ENCODE measurements around the gene SEL1L3. TPM values are rescaled to one million over a fixed set of nuclear protein-coding genes. Genes with fewer than 3 reads are reported as not detected.

Gene SEL1L3
- total RNA-seq, 1 donor = 83.5 TPM

DNA sequence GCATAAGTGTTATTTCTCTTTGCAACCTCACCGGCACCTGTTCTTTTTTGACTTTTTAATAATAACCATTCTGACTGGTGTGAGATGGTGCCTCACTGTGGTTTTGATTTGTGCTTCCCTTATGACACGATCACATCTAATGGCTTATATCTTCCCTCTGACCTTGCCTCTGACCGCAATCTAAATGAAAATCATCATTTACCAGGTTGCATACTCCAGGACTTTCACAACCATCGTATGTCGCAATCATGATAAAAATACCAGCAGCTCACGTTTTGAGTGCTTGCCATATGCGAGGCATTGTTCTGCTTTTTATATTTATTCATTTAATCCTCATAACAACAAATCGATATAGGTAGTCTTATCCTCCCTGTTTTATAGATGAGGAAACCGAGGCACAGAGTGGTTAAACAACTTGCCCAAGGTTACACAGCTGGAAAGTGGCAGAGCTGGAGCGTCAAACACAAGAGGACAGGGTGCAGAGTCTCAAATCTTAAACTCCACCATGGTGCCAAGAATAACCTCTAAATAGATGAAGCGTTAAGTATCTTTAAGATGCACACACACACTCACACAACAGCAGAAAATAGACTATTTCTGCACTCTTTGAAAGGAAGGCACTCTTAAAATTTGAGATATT is 102.2 kb downstream of the SEL1L3 start:
- DNase-seq (ENCODE audit: low read depth) = peak; percentile 46
- TF ChIP-seq, protein P1, sequence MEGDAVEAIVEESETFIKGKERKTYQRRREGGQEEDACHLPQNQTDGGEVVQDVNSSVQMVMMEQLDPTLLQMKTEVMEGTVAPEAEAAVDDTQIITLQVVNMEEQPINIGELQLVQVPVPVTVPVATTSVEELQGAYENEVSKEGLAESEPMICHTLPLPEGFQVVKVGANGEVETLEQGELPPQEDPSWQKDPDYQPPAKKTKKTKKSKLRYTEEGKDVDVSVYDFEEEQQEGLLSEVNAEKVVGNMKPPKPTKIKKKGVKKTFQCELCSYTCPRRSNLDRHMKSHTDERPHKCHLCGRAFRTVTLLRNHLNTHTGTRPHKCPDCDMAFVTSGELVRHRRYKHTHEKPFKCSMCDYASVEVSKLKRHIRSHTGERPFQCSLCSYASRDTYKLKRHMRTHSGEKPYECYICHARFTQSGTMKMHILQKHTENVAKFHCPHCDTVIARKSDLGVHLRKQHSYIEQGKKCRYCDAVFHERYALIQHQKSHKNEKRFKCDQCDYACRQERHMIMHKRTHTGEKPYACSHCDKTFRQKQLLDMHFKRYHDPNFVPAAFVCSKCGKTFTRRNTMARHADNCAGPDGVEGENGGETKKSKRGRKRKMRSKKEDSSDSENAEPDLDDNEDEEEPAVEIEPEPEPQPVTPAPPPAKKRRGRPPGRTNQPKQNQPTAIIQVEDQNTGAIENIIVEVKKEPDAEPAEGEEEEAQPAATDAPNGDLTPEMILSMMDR (IDR thresholded peaks at IDR 0.05; ENCODE audit: insufficient read depth, low read length) = no peak
- H3K4me3 ChIP-seq (ENCODE audit: low read depth, low read length) = no peak overlapping the region

DNA sequence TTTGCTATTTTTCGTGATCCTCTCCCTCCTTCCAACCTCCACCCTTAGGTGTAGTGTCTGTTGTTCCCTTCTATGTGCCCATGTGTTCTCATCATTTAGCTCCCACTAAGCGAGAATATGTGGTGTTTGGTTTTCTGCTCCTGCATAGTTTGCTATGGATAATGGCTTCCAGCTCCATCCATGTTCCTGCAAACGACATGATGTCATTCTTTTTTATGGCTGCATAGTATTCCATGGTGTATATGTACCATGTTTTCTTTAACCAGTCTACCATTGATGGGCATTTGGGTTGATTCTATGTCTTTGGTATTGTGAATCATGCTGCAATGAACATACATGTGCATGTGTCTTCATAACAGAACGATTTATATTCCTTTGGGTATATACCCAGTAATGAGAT is 102.7 kb downstream of the SEL1L3 start:
- DNase-seq (ENCODE audit: low read depth) = no peak
- H3K4me3 ChIP-seq (ENCODE audit: low read depth, low read length) = no peak overlapping the region
- TF ChIP-seq, protein P1 (IDR thresholded peaks at IDR 0.05; ENCODE audit: insufficient read depth, low read length) = no peak

DNA sequence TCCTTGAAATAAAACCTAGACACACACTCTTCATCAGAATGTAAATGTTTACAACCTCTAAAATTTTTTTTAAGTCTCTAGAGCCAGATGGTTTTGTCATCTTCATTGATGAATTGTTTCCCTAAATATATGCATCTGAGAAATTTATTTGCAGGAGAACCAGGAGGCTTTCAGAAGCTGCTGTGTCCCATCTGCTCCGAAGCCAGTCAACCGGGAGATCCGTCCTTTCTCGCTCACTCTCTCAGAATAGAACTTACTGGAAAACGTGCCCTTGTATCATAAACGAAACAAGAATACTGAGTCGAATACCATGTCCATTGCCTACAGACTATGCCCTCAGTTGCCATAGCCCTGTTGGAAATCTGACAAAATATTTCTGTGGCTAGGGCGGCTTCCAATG is 103.7 kb downstream of the SEL1L3 start:
- no peak overlapping the region for H3K4me3 ChIP-seq (ENCODE audit: low read depth, low read length)
- TF ChIP-seq, protein P1 (IDR thresholded peaks at IDR 0.05; ENCODE audit: insufficient read depth, low read length) = no peak
- no peak for DNase-seq (ENCODE audit: low read depth)

DNA sequence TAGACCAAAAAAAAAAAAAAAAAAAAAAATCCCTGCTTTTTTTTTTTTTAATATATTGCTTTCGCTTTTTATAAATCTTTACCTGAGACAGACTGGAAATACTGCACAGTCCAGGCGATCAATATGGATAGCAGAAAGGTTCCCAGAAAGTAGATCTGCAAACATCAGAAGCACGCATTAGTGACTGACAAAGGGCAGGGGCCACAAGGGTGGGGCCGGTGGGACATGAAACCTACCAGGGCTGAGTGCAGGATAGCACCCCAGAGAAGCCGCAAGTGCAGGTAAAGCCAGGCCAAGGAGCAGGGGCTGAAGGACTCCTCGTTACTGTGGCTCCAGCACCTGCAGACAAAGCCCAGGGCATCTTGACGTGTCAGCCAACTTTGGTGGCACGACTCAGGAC is 105.3 kb downstream of the SEL1L3 start:
- no peak for DNase-seq (ENCODE audit: low read depth)
- no peak overlapping the region for H3K4me3 ChIP-seq (ENCODE audit: low read depth, low read length)
- TF ChIP-seq, protein P1 (IDR thresholded peaks at IDR 0.05; ENCODE audit: insufficient read depth, low read length) = no peak

DNA sequence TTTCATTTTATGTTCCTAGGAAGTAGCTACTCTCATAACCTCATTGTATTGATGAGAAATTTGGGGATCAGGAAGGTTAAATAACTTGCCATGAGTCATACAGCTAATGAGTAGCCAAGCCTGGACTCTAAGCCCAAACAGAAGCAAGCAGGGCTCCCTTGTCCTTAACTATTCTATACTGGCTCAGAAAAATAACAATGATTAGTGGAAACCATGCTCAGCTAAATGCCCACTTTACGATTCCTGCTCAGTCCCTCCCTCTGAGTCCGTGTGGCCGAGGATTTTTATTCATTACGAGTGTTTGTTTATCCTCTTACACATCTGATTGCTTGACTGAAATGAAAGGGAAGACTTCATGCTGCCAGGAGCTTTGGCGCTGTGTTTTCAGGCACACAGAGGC is 106.3 kb downstream of the SEL1L3 start:
- H3K4me3 ChIP-seq (ENCODE audit: low read depth, low read length) = no peak overlapping the region
- TF ChIP-seq, protein P1 (IDR thresholded peaks at IDR 0.05; ENCODE audit: insufficient read depth, low read length) = no peak
- no peak for DNase-seq (ENCODE audit: low read depth)

DNA sequence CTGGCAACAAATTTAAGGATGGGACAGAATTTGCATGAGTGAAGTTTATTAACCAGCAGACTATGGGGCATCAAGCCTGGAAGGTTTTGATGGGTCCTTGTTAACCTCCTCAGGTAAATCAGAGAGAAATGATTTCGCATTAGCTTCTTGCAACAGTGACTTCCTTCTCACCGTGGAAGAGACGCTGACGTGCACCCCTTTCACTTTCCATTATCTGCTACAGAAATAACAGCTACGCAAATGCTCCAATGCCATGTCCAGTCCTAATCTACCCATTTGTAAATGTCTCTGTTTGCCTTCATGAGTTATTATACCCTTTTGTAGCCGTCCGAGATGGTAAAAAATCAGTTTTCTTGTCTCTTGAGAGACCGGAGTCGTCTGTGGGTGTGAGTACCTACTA is 106.9 kb downstream of the SEL1L3 start:
- DNase-seq (ENCODE audit: low read depth) = no peak
- no peak overlapping the region for H3K4me3 ChIP-seq (ENCODE audit: low read depth, low read length)
- TF ChIP-seq, protein P1 (IDR thresholded peaks at IDR 0.05; ENCODE audit: insufficient read depth, low read length) = no peak

DNA sequence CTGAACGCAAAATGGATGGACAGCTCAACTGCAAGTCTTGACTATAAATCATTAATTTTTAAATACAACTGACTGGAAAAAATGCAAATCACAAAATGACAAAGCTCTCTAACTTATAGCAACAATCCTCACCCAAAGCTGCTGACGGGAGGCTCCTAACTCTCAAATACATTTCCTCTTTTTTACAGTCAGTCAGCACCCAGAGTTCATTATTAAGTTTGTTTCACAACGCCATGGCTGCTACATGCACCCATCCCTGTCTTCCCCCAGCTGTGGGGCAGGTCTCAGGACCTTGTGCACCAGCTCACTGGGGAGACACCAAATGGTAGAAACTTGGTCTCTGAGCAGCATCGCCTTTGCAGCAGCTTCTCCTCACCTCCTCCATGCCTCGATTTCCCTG is 109.5 kb downstream of the SEL1L3 start:
- no peak overlapping the region for H3K4me3 ChIP-seq (ENCODE audit: low read depth, low read length)
- TF ChIP-seq, protein P1 (IDR thresholded peaks at IDR 0.05; ENCODE audit: insufficient read depth, low read length) = no peak
- DNase-seq (ENCODE audit: low read depth) = no peak
